T-helper 2 cell treated with Interferon-gamma antibody and Interleukin-4, amounts not matched to agents 100 ng/mL and 5 ng/mL, for 36 hours (primary cell): ENCODE measurements around the gene CACNA1C. TPM values are rescaled to one million over a fixed set of nuclear protein-coding genes. Genes with fewer than 3 reads are reported as not detected.

Source experiments
- intact Hi-C: fragments of 100-400 bp; cut with micrococcal nuclease; formaldehyde crosslinking; loops from one replicate; pipeline ENCODE4 v1.15.1; 2023
- total RNA-seq: library from RNA; stranded (reverse); gene quantifications from 2 replicates; pipeline ENCODE4 v1.2.3, GENCODE V29; 2022

Gene CACNA1C
- total RNA-seq: 0.09 and 0.14 TPM in 2 replicates

- intact Hi-C loops: loop anchor here (1.0 kb wide), 1 partner anchor 49 kb away; the partner anchor contains the start of gene DCP1B
Measured at GRCh38 chr12:2052826-2053678, at the start of gene CACNA1C. Gene CACNA1C, plus strand, starts transcription at chr12:2052987. Its CDS starts 576 bp downstream, at chr12:2053563.

GRCh38 chr12:2003676-2004112 lies 49.1 kb upstream of the CACNA1C start:
- intact Hi-C loops: loop anchor here (1.0 to 5.0 kb wide), 5 partner anchors 34 to 341 kb away; no protein-coding TSS in a partner anchor

- intact Hi-C loops: loop anchor here (1.0 to 5.0 kb wide), 5 partner anchors 33 to 342 kb away; no protein-coding TSS in a partner anchor
Measured at GRCh38 chr12:2004113-2004929, 48.5 kb upstream of the CACNA1C start, which contains the start of gene DCP1B. Gene DCP1B, minus strand, starts transcription at chr12:2004457. Its CDS starts 26 bp downstream, at chr12:2004431.

DNA sequence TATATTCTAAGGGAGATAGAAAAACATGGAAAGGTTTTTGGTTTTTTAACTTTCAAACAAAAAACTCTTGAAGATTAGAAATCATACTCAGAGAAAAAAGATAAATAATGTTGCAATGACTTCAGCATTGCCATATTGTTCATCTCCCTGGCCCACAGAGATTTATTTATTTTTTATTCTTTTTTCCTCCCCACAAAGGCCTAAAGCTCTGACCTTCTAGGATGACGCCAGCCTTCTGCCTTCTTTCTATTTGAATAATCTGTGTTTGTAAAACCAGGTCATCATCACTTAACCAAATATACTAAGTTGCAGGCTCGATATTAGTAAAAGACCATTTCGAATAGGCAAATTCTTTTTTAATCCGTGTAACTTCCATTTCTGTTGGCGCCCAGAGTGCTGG lies 44.1 kb upstream of the CACNA1C start:
- intact Hi-C loops: no loop called here

DNA sequence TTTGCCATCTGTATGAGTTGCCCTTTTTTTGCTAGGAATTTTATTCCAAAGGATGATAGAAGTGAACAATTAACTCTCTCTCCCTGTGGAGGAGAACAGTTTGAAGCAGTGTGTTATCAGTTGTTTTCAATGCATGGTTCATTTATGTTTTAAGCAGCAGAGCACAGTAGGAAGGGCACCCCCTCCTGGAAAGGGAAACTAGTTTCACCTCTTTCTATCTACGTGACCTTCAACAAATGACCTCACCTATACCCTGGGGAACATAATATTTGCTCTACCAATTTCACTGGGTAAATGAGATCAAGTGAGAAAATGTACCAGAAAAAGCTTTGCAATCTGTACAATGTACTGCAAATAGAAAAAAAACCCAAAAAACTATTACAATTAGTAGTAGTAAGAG lies 43.2 kb upstream of the CACNA1C start:
- intact Hi-C loops: no loop called here

- intact Hi-C loops: no loop called here
Measured at GRCh38 chr12:2011643-2012607, 40.9 kb upstream of the CACNA1C start.

DNA sequence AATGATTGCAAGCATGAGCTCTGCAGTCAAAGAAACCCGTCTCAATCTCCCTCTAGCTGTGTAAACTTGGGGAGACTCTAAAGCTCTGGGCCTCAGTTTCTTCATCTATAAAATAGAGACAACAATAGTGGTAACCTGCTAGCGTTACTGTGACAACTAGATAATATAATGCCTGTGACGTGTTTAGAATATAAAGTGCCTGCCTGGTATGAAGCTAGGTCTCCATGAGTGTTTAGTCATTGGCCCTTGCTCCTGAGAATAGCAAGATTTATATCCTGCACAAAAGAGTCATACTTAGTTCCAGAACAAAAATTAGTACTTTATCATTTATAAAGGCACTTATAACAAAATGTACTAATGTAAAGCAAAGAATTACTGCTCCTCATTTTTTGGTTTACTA lies 39.7 kb upstream of the CACNA1C start:
- intact Hi-C loops: no loop called here

DNA sequence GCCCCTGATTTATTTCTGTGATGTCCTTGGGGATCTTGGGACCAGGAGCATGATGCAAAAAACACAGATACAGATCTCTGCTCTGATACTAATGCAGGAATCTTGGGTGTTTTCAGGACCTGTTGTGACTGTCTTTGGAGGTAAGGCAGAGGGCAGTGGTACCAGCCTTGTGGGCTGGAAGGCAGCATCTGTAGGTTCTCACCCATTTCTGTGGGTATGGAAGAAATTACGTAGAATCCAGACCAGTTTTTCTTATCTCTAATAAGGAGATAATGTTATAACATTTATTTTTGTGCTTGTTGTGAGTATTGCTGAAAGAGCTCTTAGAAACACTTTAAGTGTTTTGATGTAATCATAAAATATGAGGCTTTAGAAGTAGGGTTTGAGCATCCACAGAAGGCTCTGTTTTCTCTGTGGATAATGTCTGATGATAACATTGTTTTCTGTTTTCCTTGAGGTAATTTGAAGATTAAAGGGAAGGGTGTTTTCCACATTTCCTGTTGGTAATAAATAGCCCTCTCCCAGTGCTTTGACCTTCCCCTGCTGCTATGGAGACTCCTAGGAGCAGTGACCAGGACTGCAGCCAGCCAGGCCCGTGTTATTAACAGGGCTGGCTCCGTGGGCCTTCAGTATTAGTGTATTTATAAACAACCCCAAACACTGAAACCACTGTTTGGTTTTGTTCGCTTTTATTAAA lies 39.1 kb upstream of the CACNA1C start:
- intact Hi-C loops: no loop called here

DNA sequence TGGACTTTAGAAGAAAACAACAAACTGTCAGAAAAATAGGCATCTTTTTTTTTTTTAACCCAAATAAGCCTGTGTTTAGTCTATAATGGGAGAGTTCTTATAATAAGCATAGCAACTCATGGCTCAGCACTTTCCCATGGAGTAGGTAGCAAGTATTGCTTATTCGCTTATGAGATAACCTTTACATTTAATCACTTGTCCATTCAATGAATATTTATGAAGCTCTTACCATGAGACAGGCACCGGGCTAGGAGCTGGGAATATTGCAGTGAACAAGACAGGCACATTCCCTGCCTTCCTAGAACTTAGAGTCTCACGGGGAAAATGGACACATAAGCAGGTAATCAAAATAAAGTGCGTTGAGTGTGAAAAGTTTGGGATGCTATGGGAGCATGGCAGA lies 38.6 kb upstream of the CACNA1C start:
- intact Hi-C loops: no loop called here

- intact Hi-C loops: no loop called here
Measured at GRCh38 chr12:2016862-2017545, 35.8 kb upstream of the CACNA1C start.

DNA sequence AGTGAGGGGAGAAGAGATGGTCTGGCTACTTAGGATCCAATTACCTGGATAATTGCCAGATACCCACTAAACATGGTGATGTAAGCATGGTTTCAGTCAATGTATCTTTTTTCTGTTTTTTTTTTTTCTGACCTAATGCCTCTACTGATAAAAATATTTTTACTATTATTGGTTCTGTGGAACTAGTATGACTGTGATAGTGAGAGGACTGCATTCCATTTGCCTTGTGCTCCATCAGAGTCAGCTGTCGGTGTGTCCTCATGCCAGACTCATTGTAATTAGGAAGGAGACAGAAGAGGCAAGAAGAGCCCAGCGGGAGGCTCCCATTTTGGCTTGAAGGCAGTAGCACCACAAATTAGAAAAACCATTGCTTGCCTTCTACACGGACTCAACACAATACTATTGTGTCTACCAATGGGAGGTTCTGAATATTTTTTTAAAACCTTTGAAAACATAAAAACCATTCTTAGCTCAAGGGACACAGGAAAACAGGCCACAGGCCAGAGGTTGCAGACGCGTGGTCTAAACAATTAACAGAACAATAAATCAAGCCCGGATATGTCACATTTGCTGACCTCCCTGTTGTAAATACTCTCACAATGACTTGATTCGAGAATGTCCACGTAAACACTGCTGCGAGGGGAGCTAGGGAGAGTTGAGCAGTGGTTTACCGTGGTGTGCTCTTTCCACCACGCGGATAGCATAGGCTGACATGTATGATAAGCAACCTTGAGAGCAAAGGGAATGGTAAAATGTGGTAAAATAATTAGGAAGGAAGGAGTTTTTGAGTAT lies 35.0 kb upstream of the CACNA1C start:
- intact Hi-C loops: no loop called here

DNA sequence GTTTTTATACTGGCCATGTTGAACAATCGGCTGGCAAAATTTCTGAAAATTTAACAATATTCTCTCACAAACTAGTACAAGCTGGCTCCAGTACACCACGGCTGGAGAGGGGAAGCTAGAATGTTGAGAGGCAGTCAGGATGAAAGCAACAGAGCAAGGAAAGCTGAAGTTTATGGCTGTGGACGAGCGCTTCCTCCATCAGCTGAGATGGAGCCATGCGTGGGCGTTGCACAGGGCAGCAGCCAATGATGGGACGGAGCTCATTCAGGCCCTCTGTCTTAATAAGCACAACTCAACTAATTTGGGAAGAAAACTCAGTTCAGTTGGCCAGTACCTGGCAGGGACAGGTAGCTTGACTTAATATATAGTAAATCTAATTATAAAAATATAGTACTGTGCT lies 34.4 kb upstream of the CACNA1C start:
- intact Hi-C loops: no loop called here

- intact Hi-C loops: no loop called here
Measured at GRCh38 chr12:2019126-2019525, 33.7 kb upstream of the CACNA1C start.

DNA sequence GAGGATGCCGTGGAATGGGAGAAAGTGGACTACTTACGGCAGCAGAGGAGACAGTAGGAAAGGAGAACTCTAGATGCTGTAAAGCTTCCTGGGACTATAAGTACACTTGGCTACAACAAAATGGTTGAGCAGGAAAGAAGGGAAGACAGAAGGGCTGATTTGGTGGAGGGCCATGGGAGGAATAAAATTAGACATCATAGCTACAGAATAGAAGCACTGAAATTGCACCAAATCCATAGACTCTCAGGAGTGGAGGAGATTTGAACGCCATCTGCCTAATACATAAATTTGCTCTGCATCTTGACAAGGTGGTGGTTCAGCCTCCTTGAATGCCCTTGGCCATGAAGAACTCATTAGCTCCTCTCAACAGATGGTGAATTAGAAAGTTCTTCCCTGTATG lies 32.3 kb upstream of the CACNA1C start:
- intact Hi-C loops: no loop called here

DNA sequence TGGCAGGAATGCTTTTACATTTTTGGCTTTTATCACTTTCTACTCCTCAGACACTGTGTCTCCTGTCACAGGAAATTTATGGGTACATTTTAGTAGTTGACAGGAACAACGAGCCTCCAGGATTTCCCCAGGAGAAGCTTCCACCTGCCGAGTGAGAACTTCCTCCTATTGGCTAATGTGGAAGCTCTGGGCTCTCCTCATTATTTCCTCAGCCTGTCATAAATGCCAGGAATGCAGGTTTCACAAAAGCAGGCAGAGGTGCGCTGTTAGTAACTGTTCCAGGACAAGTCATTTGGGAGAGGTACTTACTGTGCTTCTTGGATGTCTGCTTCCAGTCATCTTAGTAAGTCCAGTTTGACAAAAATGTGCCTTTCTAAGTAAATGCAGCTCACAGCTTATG lies 29.4 kb upstream of the CACNA1C start:
- intact Hi-C loops: no loop called here

DNA sequence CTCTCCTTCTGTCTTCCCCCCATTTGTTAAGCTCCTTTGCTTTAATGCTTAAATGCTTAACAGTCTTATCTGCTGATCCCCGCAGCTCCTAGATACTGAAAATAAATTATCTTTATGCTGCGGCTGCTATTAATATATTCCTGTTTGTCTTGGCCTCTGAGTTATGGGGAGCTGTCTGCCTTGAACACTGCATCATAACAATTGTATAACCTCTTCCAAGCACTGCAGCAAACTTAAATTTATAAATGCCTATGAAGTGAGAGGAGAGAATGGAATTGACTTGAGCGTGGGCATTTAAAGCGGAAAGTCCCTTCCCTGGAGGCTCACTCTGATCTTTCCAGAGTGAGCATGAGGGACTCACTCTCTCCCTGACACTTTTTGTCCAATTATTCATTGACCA lies 25.4 kb upstream of the CACNA1C start:
- intact Hi-C loops: no loop called here

DNA sequence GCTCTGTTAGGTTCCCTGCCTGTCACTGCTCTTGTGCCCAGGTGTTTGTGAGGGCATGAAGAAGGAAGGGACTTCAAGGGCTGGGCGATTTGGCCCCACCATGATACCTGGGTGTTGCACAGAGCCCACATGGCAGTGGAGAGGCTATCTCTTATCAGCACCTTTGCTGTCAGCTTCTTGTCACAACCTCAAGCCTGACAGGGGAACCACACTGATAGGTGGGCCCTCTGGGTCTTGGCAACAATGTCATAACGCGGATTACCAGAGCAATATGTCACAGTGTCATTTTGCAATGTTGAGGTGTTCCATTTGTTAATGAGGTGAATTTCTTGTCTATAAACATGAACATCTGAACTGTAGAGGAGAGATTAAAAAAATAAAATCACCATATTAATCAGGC lies 22.9 kb upstream of the CACNA1C start:
- intact Hi-C loops: loop anchor here (10.0 kb wide), 1 partner anchor 85 kb away; no protein-coding TSS in a partner anchor

DNA sequence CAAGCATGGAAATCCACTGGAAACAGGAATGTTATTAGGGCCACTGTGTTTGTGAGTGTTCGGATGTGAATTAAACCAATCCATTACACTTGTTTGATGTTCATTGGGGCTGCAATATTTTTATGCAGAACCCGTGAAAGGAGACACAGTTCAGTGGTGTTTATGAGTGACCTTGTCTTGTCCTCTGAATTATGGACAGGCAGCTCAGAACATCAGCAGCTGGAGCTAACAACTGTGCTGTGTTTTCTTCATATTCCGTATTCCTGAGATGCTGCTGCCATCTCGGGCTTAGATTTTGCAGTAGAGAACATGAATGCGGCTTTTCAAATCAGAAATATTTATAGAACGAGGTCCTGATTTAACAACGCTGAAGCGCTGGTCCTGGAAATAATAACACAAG lies 20.3 kb upstream of the CACNA1C start:
- intact Hi-C loops: loop anchor here (10.0 kb wide), 1 partner anchor 88 kb away; no protein-coding TSS in a partner anchor
